GM19023 (cell line): ENCODE measurements around the gene ITGB2.

Experiments
- ATAC-seq: cut with Tn5 transposase; IDR thresholded peaks from one replicate; pipeline ENCODE4 v1.9.1; 2021; ENCODE audit warnings: mild to moderate bottlenecking, moderate library complexity; ENCODE audit not compliant: unreplicated experiment

Gene ITGB2

DNA sequence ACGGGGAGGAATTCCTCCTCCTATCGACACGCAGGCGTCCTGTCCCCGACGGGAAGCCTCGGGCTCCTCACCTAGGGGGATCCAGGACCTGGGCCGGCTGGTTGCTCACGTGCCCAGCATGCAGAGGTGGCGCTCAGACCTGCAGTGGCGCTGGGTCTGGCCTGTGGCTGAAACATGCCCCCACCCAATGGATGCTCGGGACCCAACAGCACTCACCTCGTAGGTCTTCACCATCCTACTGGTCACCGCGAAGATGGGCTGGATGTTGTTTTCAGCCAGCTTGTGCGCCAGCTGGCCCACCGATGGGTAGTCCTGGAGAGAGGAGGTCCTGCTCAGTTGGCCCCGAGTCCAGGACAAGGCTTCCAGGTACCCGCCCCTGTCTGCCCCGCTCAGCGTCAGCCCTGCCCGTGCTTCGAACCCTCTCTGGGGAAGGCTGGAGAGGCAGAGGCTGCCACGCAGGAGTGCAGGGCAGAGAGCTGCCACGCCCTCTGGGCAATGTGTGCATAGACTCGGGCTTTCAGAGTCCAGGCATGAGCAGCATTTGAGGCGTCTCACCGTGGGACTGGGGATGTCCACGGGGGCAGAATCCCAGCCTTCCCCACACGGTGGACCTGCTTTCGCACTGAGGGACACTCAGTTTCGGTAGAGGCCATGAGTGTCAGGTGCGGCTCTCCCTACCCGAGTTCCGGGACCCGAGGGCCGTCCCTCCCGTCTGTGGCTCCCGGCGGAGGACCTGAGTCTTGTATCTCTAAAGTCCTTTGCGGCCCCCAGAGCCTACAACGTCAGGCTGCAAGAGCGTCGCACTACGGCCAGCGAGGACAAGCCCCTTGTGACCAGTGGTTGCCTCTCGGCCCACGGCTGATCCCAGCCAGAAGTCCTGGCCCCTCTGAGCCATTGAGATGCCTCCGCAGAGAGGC is 21.6 kb downstream of the ITGB2 start:
- no peak for ATAC-seq

DNA sequence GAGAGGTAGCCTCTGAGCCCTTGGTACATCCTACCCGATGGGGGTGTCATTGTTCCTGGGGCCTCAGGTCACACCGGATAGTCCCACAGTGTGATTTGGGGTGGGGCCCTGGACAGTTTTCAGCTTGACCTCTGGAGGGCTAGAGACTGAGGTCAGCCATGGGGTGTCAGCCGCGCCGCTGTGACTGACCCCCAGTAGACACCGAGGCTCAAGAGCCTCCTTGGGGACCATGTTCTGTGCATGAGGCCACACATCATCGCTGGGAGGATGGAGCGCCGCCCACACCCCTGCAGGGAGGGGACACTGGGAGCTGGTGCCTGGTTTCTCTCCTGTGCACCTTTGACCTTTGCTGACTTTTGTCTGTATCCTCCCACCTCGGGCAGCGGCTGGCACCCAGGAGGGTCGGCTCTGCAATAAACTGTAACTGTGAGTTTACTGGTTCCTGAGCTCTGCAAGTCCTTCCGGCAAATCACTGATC is 22.6 kb downstream of the ITGB2 start:
- ATAC-seq = no peak

DNA sequence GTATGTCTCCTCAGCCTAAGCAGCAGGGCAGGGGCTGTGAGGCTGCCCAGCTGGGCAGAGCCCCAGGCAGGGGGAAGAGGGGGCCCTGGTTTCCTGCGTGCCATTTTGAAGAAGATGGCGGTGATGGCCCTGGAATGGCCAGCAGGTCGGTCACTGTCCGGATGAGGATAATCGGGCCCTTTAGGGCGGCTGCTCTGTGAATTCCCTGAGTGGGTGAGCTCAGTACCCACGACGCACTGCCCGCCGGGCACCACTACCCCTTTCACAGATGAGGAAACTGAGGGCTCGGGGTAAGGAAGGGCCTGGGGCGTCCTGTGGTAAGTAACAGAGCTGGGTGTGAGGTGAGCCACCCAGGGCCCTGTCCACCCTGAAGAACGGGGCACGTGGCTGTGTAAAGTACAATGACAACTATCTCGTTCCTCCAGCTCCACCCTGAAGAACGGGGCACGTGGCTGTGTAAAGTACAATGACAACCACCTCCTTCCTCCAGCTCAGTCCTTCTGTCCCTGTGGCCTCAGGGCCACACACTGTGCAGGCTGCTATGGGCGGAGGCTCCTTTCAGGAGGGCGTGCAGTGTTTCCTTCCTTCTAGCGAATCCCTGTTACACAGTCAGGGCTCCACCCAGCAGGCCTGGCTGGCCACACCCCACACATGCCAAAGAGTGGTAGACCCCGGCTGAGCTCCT is 23.2 kb downstream of the ITGB2 start:
- ATAC-seq = no peak

DNA sequence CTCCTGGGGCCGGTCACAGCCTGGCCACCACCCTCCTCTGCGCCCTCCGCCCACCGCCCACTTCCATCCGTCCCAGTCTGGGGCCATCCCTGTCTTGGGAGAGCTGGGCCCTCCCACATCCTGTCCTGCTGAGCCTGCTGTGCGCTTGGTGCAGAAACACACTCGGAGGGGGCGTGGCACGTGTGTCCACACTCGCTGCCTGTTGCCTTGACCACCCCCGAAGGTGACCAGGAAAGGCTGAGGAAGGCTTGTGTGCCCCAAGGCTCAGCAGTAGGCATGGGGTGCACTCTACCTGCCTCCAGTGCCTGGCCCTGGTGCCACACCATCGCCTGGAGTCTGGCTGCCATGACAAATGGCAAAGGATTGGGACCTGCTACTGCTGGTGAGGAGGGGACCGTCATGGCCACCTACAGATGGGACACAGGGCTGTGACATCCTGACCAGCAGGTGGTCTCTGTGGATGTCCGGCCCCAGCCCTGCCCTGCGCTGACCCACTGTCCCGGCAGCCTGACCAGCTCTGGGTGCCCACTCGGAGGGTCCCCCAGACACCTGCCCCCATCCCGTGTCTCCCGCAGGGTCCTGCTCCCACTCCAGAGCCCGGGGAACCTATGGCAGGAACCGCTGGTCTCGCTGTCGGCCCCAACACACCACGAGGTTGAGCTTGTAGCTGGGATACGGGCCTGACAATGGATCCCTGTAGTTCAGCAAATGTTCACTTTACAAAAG is 24.0 kb downstream of the ITGB2 start:
- no peak for ATAC-seq

DNA sequence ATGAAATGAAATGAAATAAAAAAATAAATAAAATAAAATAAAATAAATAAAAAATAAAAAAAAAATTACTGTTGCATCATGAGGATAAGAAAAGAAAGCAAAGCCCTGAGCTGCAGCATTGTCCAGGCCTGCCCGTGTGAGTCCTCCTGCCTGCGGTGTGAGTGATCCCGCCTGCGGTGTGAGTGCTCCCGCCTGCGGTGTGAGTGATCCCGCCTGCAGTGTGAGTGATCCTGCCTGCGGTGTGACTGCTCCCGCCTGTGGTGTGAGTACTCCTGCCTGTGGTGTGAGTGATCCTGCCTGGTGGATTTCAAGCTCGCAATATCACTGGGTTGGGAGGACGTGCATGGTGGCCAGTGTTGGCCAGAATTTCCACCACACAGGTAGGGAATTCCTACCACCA is 24.8 kb downstream of the ITGB2 start:
- ATAC-seq = no peak

DNA sequence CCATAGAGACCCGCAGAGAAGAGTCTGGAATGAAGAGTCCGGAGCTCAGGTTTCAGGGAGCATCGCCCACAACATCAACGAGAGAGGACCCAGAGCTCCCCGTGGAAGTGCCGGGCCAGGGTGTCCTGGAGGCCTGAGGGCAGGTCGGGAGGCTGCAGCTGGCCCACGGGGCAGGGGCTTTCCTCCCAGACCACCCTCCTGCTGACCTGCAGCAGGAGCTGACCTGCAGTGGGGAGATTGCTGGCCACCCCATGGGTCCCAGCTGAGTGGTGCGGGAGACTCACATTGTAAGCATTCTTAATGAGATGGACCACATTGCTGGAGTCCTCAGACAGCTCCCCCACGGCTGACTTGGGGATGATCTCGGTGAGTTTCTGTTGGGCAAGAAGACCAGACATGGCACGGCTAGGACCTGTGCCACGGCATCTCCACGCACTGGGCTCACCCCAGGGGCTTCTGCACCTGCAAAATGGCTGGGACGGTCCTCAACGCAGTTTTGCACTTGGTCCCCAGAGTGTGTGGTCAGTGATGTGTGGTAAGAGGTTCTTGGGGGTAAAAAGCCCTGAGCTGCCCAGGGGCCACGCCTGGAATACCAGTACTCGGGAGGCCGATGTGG is 25.9 kb downstream of the ITGB2 start:
- ATAC-seq = no peak

DNA sequence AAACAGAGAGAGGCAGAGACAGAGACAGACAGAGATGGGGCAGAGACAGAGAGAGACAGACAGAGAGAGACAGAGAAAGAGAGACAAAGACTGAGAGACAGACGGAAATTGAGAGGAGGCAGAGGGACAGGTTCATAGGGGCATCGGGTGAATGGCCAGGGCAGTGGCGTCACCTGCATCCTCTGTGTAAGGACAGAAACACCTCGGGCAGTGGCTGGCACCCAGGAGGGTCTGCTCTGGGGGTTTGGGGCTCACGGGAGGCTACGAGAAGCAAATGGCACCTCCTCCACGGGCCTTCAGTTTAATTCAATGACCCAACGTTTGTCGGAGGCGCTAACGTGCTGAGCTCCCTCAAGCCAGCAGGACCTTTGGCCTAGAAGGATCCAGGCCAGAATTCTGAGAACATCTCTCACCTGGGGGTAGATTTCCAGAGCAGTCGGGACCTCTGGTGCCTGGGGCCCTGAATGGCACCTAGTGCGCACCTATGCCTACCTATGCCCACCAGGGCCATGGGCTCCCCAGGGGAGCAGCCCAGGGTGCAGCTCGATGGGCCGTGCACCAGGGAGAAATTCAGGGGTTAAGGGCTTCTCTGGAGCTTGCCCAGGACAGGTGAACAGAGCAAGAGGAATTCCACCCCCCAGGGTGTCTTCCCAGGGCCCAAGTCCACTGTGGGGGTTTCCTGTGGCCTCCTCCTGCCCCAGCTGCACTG is 26.6 kb downstream of the ITGB2 start:
- ATAC-seq = no peak

DNA sequence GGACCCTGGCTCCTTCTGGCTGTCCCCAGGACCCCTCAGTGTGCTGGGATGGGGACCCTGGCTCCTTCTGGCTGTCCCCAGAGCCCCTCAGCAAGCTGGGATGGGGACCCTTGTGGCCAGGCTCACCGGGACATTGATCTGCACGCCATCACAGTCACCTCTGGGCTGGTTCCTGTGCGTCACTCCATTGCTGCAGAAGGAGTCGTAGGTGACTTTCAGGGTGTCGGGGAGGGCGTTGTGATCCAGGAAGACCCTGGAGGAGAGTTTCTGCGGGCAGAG is 27.5 kb downstream of the ITGB2 start:
- ATAC-seq = no peak

DNA sequence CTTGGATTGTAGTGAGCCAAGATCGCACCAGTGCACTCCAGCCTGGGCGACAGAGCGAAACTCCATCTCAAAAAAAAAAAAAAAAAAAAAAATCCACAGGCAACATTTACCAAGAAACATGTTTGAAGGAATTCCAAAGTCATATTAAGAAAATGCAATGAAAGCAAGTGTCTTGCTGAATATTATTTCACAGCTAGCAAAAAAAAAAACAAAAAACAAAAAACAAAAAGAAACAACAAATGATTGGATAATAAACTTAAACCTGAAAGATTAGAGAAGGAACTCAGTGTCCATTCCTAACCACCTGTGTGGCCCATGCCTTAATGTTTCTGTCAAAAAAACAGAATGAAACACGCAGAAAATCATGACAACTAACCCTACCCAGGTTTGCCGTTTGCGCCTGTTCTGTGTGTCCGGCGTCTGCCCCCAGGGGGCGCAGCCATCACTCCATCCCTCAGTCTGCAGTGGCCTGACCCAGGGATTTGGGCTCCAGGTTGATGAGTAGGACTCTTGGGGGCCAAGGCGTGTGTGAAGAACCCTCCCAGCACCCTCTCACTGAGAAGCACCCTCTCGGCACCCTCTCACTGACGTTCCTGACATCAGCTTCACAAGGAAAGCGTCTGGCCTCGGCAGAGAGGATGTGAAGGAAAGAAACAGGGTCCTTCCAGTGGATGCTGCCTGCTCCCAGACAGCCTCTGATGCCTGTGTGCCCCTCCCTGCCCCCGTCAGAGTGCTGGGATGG is 28.0 kb downstream of the ITGB2 start:
- ATAC-seq = no peak

DNA sequence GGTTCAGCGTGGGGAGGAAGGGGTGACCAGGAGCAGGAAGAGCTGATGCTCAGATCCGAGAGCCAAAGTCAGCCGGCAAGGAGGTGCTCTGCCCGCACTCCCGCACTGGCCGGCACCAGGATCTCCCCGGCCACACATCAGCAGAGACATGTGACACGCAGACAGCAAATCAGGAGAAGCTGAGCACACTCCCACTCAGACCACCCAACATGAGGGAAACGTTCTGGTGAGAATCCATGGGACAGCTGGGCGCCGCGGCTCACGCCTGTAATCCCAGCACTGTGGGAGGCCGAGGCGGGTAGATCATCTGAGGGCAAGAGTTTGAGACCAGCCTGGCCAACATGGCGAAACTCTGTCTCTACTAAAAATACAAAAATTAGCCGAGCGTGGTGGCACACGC is 28.6 kb downstream of the ITGB2 start:
- ATAC-seq = no peak

DNA sequence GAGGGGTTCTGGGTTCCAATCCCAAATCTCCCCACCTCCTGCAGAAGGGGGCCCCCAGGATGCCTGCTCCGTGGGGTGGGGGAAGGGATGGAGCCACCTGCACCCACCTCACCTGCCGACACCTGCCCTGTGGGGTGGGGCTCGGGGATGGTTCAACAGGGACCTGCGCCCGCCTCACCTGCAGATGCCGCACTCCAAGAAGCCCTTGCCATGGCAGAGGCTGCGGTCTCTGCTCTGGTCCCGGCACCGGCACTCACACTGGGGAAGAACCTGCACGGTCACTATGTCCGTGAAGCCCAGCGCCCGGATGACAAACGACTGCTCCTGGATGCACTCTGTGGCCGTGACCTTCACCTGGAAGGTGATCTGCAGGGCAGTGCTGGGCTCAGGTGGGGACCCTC is 29.1 kb downstream of the ITGB2 start:
- ATAC-seq = no peak

DNA sequence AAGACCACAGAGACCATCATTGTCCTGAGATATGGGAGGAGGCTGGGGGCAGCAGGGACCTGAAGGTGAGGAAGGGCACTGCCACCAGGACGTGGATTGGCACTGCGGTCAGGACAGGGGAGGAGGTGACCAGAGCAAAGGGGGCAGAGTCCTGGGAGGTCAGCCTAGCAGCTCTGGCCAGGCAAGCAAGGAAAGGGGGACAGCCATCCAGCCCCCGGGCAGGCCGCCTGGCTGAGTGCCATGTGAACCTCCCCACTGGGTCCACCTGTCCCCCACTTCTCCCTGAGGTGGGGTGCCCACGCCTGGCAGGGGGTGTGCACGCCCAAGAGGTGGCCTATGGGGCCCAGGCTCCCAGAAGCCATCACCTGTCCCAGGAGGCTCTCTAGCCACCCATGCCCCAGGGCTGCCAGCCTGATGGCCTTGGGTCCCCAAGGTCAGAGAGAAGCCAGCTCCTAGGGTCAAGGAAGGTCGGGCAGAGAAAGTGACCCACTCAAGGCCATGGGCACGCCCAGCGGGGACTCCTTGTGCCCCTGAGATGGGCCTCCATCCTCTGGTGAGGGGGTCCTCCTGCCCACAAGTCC is 29.6 kb downstream of the ITGB2 start:
- no peak for ATAC-seq

DNA sequence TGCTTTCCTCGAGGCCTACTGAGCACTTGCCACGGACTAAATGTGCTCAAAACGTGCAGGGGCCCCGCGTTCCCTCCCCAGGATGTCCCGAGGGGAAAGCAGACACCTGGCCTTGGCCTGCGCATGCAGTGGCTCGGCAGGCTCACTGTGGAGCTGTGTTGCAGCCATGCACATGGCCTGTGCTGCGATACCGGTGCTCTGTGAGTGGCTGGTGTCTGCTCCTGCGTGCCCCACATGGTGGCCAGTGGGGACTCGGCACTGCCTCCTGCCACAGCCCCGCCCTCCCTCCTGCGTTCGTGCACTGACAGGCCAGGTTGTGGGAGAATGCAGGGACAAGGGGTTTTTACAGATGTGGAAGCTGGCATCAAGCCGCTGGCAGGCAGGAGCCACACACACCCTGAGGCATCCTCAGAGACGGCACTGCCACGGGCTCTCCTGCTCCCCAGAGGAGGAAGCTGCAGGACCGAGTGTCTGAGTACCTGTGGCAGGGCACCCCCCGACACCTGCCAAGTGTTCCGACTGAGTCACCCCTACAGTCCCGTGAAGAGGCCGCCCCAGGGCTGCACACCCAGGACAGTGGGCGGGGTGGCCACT is 30.3 kb downstream of the ITGB2 start:
- no peak for ATAC-seq

DNA sequence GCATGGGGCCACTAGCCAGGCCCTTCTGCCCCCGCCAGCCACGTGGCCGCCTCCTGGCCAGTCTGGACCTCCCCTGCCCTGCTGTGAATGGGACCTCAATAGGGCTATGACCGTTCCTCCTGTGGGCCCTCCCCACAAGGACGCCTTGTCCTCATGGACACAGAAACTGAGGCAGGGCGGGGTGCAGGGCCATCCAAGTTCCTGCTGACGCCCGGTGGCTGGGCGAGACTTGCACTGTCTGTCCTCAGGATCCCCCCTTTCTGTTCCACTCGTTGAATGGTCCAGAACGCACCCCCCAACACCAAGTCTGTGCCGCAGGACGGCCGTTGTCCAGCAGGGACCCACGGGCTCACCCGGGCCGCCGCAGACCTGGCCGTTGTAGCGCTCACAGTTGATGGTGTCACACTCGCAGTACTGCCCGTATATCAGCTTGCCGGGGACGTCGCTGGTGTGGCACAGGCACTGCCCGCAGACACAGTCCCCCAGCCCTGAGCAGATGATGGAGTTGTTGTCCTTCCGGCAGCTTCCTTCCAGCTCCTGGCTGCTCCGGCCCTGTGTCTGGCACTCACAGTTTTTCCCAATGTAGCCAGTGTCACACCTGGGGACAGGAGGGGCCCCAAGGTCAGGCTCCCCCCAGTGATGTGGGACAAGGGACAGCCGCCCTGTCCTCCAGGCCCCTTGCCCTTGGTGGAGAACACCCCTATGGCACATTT is 30.9 kb downstream of the ITGB2 start:
- no peak for ATAC-seq

DNA sequence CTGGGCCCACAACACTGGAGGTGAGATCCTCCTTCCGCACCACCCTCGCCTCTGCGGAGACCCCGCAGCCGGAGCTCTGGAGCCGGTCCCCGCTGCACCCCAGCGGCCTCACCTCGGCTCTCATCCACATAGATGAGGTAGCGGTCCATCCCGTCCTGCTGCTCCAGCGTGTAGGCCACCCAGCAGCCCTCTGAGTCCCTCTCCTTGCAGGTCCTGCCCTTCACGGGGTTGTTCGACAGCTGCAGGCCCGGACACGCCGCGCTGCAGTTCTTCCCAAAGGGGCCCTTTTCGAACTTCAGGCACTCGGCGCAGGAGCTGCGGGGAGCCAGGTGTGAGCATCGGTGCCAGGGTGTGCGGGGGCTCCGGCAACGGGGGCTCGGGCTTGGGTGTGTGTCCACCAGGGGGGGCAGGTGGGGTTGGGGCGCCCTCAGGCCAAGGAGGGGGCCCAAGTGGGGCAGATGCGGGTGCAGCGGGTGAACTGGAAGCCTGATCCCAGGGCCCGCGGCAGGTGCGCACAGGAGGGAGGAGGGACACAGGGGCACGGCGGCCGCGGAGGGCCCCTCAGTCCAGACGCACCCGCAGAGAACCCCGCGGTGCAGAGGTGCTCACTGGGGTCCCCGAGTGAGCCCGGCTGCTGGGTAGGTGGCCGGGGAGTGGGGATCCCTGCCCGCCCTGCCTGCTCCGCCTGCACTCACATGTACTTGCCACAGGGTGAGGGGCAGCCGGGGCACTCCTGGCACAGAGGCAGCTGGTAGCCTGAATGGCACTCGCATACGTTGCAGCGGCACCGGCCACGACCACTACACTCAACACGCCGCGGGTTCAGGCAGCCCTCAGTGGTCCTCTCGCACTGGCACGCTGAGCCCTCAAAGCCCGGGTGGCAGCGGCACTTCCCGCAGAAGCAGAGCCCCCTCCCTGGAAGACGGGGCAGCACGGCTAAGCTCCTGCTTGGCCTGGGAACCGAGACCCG is 31.8 kb downstream of the ITGB2 start:
- ATAC-seq = no peak

DNA sequence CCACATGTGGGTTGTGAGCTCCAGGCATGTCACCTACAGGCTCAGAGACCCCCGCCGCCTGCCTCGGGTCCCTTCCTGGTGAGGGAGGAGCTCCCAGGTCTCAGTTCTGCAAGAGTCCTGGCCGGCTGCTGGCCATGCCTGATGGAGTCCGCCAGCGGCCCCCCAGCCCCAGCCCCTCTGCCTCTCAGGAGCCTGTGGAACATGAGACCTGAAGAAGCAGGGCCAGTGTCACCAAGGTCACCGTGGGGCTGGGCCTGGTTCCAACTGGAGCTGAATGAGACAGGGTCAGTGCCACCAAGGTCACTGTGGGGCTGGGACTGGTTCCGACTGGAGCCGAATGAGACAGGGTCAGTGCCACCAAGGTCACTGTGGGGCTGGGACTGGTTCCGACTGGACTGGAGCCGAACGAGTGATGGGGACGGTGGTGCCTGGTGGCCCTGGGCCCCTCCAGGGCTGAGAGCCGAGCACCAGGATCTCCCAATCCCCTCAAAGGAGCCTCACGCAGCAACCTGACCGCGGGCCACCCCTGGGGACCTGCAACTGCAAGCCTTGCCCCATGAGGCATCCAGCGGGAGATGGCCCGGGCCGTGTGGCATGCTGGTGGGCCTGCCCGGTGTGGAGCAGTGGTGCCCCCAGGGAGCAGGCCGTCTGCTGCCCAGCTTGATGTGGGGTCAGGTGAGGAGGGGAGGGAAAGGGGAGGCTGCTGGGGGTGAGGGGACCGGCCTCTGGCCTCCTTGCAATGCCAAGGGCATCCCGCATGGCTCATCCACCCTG is 32.7 kb downstream of the ITGB2 start:
- ATAC-seq = no peak
